Keratinocyte (primary cell): ENCODE data around the gene HDAC8. TPM values are rescaled to one million over a fixed set of nuclear protein-coding genes. Genes with fewer than 3 reads are reported as not detected.

Experiments
- DNase-seq: peaks from one replicate; pipeline ENCODE4 v3.0.0-alpha.2; 2011; ENCODE audit warnings: low read depth, missing footprints, low spot score
- FAIRE-seq: peaks from 2 replicates; lab custom pipeline; 2011; peaks lifted over from hg19 to GRCh38; lab: Jason Lieb, UNC
- H2AFZ ChIP-seq: 2 replicates; pipeline ENCODE4 v1.6.0; 2012; ENCODE audit warnings: low read length, control low read depth, inconsistent platforms; ENCODE audit not compliant: control insufficient read depth
- H3K27ac ChIP-seq: 2 replicates; pipeline ENCODE4 v1.5.1; 2011; ENCODE audit warnings: low read length; ENCODE audit not compliant: control insufficient read depth, insufficient read depth
- H3K27me3 ChIP-seq: 3 replicates; pipeline ENCODE4 v1.6.0; 2011; ENCODE audit warnings: low read length; ENCODE audit not compliant: control insufficient read depth, insufficient read depth; ENCODE audit errors: extremely low read depth
- H3K36me3 ChIP-seq, 2 experiments: 2 replicates in 1 of 2; 3 replicates in 1 of 2; pipeline ENCODE4 v1.5.1; 2011; ENCODE audit warnings: low read length in 2 of 2, mild to moderate bottlenecking in 1 of 2; ENCODE audit not compliant: control insufficient read depth in 2 of 2, insufficient read depth in 2 of 2; ENCODE audit errors: extremely low read depth in 1 of 2
- H3K4me1 ChIP-seq: 3 replicates; pipeline ENCODE4 v1.5.1; 2011; ENCODE audit warnings: low read length; ENCODE audit not compliant: control insufficient read depth, insufficient read depth; ENCODE audit errors: extremely low read depth
- H3K4me2 ChIP-seq: 3 replicates; pipeline ENCODE4 v1.6.0; 2011; ENCODE audit warnings: low read depth, low read length; ENCODE audit not compliant: control insufficient read depth, insufficient read depth; ENCODE audit errors: extremely low read depth
- H3K4me3 ChIP-seq, 3 experiments: fragments of 200-600 bp in 1 of 3; sonication (generic) in 1 of 3; 2 replicates in 2 of 3; 3 replicates in 1 of 3; pipeline ENCODE4 v1.5.1; 2011 to 2016; ENCODE audit warnings: low read length in 3 of 3, mild to moderate bottlenecking in 3 of 3, control low read depth in 2 of 3, inconsistent platforms in 1 of 3, low read depth in 1 of 3, mixed read lengths in 1 of 3, mixed run types in 1 of 3, moderate library complexity in 1 of 3; ENCODE audit not compliant: control insufficient read depth in 2 of 3, insufficient read depth in 2 of 3; ENCODE audit errors: extremely low read depth in 1 of 3
- H3K79me2 ChIP-seq: 2 replicates; pipeline ENCODE4 v1.6.0; 2012; ENCODE audit warnings: low read length; ENCODE audit not compliant: control insufficient read depth, insufficient read depth
- H3K9ac ChIP-seq: 3 replicates; pipeline ENCODE4 v1.6.0; 2011; ENCODE audit warnings: low read length; ENCODE audit not compliant: control insufficient read depth, insufficient read depth; ENCODE audit errors: extremely low read depth
- H3K9me1 ChIP-seq: 3 replicates; pipeline ENCODE4 v1.6.0; 2011; ENCODE audit warnings: low read length; ENCODE audit not compliant: control insufficient read depth, insufficient read depth; ENCODE audit errors: extremely low read depth
- H3K9me3 ChIP-seq: 2 replicates; pipeline ENCODE4 v1.5.1; 2012; ENCODE audit warnings: low read depth, low read length; ENCODE audit not compliant: control insufficient read depth
- H4K20me1 ChIP-seq: 3 replicates; pipeline ENCODE4 v1.6.0; 2011; ENCODE audit warnings: low read length; ENCODE audit not compliant: control insufficient read depth, insufficient read depth; ENCODE audit errors: extremely low read depth
- CTCF ChIP-seq, 3 experiments: IDR thresholded peaks in 1 of 3; conservative IDR thresholded peaks in 1 of 3; optimal IDR thresholded peaks in 1 of 3; 2 replicates in 2 of 3; 3 replicates in 1 of 3; pipeline versions ENCODE3 to v1.5.1; 2011; ENCODE audit warnings: low read length in 3 of 3, mild to moderate bottlenecking in 3 of 3, moderate library complexity in 2 of 3, control low read depth in 1 of 3, inconsistent platforms in 1 of 3; ENCODE audit not compliant: insufficient read depth in 2 of 3; ENCODE audit errors: extremely low read depth in 1 of 3
- EZH2 ChIP-seq: IDR thresholded peaks from one replicate; pipeline ENCODE4 v1.6.1; 2012; ENCODE audit warnings: inconsistent platforms, mild to moderate bottlenecking, low read length, moderate library complexity
- dilution Hi-C: fragments of 300-500 bp; cut with MboI; formaldehyde crosslinking; loops from one replicate; pipeline ENCODE4 v1.7.0; 2020; ENCODE audit warnings: low sequenced_read_pairs; ENCODE audit not compliant: extremely low pct_ligation_motif_present
- polyA plus RNA-seq, 5 experiments: library from polyadenylated mRNA; depleted of rRNA in 3 of 5; stranded (reverse) in 3 of 5; stranded (forward) in 1 of 5; unstranded in 1 of 5; fragments of >200 nt; gene quantifications; 1 replicate in 1 of 5; 2 replicates in 3 of 5; 3 replicates in 1 of 5; pipeline versions ENCODE4 v1.2.1 to v1.2.3, GENCODE V29; 2011 to 2012; ENCODE audit warnings: missing spikeins in 2 of 5, low read depth in 1 of 5, low replicate concordance in 1 of 5

The HDAC8 gene
- polyA plus RNA-seq, 1 donor (not counting 4 experiments of a cell fraction or from before 2014, with no cell fraction given), result 27.3 TPM

DNA sequence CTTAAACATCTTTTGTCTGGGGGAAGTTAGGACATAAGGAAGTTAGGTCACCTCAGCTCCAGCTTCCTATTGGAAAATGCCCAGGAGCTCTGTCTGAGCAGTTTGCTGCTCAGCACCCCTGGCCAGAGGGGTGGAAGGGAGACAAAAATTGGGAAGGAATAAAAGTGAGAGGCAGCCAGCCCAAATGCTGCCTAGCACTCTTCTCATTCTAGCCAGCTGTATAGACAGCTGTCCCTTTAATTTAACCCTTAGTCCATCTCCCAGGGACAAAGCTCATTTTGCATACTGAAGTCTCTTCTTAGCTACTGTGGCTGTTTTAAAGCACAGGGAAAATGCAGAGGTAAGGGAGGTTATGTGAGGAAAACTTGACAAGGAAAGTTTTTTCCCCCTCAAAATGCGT is 177.4 kb downstream of the HDAC8 start:
- Histone ChIP-seq H3K27me3 (peaks cover 9% of the 10 kb centered on the region), H3K9me3 (no peaks in the 10 kb centered on the region), H3K4me2 (no peak overlapping the region), H3K36me3 (no peaks in the 10 kb centered on the region), H2AFZ (no peak overlapping the region), H3K79me2 (no peaks in the 10 kb centered on the region), H3K4me3 (no peak overlapping the region), H3K9me1 (no peaks in the 10 kb centered on the region), H3K27ac (no peak overlapping the region), H3K4me1 (no peaks in the 10 kb centered on the region), H3K9ac (no peak overlapping the region), H4K20me1 (no peaks in the 10 kb centered on the region)
- dilution Hi-C loops, result no loop called here
- DNase-seq, result no peak
- TF ChIP-seq EZH2 (no peak), CTCF (optimal IDR thresholded peaks at IDR 0.05 in 1 of 3, IDR thresholded peaks at IDR 0.05 in 1 of 3, conservative IDR thresholded peaks at IDR 0.05 in 1 of 3; ENCODE audit: extremely low read depth in 1 of 3, insufficient read depth in 2 of 3, low read length in 3 of 3) (no peak)
- FAIRE-seq, result no peak

- no peak overlapping the region for H2AFZ ChIP-seq
- no peak for FAIRE-seq
- dilution Hi-C loops, result no loop called here
- no peak overlapping the region for H3K4me2 ChIP-seq
- no peak overlapping the region for H3K4me3 ChIP-seq
- no peaks in the 10 kb centered on the region for H3K4me1 ChIP-seq
- TF ChIP-seq CTCF (optimal IDR thresholded peaks at IDR 0.05 in 1 of 3, IDR thresholded peaks at IDR 0.05 in 1 of 3, conservative IDR thresholded peaks at IDR 0.05 in 1 of 3; ENCODE audit: extremely low read depth in 1 of 3, insufficient read depth in 2 of 3, low read length in 3 of 3) (no peak), EZH2 (no peak)
- H3K27ac ChIP-seq, result no peak overlapping the region
- H3K9me1 ChIP-seq, result no peaks in the 10 kb centered on the region
- H3K36me3 ChIP-seq, result no peaks in the 10 kb centered on the region
- no peaks in the 10 kb centered on the region for H3K79me2 ChIP-seq
- peaks cover 9% of the 10 kb centered on the region for H3K27me3 ChIP-seq
- no peak for DNase-seq
- no peak overlapping the region for H3K9ac ChIP-seq
- H3K9me3 ChIP-seq, result no peaks in the 10 kb centered on the region
- H4K20me1 ChIP-seq, result no peaks in the 10 kb centered on the region
Measured at GRCh38 chrX:72394518-72395170, 178.0 kb downstream of the HDAC8 start.
